Fibroblast of lung (primary cell): ENCODE data around the gene TMEM38B. TPM values are rescaled to one million over a fixed set of nuclear protein-coding genes. Genes with fewer than 3 reads are reported as not detected.
A peak's percentile ranks its signal among the peaks of the same experiment; 100 is the strongest.

Source experiments
- DNase-seq, 2 donors: peaks; one replicate each; pipeline versions ENCODE4 v3.0.0 to v3.0.0-alpha.2; 2010; ENCODE audit warnings: low read depth in 2 of 2
- H2AFZ ChIP-seq: 2 replicates; pipeline ENCODE4 v1.5.1; 2012; ENCODE audit warnings: low read length, control low read depth, inconsistent platforms
- H3K27ac ChIP-seq: 2 replicates; pipeline ENCODE4 v1.5.1; 2011; ENCODE audit warnings: low read length, control low read depth; ENCODE audit not compliant: insufficient read depth
- H3K27me3 ChIP-seq: 2 replicates; pipeline ENCODE4 v1.5.1; 2011; ENCODE audit warnings: mild to moderate bottlenecking, low read length; ENCODE audit not compliant: control insufficient read depth, insufficient read depth
- H3K36me3 ChIP-seq: 2 replicates; pipeline ENCODE4 v1.5.1; 2011; ENCODE audit warnings: low read length; ENCODE audit not compliant: control insufficient read depth, insufficient read depth
- H3K4me1 ChIP-seq: 2 replicates; pipeline ENCODE4 v1.5.1; 2011; ENCODE audit warnings: low read length; ENCODE audit not compliant: control insufficient read depth, insufficient read depth; ENCODE audit errors: extremely low read depth
- H3K4me2 ChIP-seq: 2 replicates; pipeline ENCODE4 v1.5.1; 2011; ENCODE audit warnings: low read length, control low read depth; ENCODE audit not compliant: insufficient read depth; ENCODE audit errors: extremely low read depth
- H3K4me3 ChIP-seq, 4 experiments: fragments of 200-600 bp in 1 of 4; sonication (generic) in 1 of 4; replicated peaks in 1 of 4; 2 replicates each; pipeline ENCODE4 v1.5.1; 2011 to 2016; ENCODE audit warnings: low read length in 4 of 4, low read depth in 3 of 4, mild to moderate bottlenecking in 3 of 4, control low read depth in 2 of 4, inconsistent platforms in 1 of 4, mixed read lengths in 1 of 4; ENCODE audit not compliant: insufficient read depth in 1 of 4; ENCODE audit errors: control extremely low read depth in 1 of 4
- H3K79me2 ChIP-seq: 2 replicates; pipeline ENCODE4 v1.5.1; 2012; ENCODE audit warnings: mild to moderate bottlenecking, low read length, inconsistent platforms; ENCODE audit not compliant: control insufficient read depth, insufficient read depth
- H3K9ac ChIP-seq: 2 replicates; pipeline ENCODE4 v1.5.1; 2011; ENCODE audit warnings: mild to moderate bottlenecking, low read length, control low read depth; ENCODE audit not compliant: insufficient read depth
- H3K9me3 ChIP-seq: 2 replicates; pipeline ENCODE4 v1.5.1; 2012; ENCODE audit warnings: low read depth, low read length; ENCODE audit not compliant: control insufficient read depth, insufficient read depth
- H4K20me1 ChIP-seq: 2 replicates; pipeline ENCODE4 v1.5.1; 2011; ENCODE audit warnings: low read length; ENCODE audit not compliant: control insufficient read depth, insufficient read depth; ENCODE audit errors: extremely low read depth
- EZH2 ChIP-seq: IDR thresholded peaks from 2 replicates; pipeline ENCODE4 v1.5.1; 2012; ENCODE audit warnings: low read length, control low read depth, mild to moderate bottlenecking; ENCODE audit errors: missing control alignments
- polyA plus RNA-seq, 2 donors: library from polyadenylated mRNA; depleted of rRNA in 1 of 2; stranded (reverse) in 1 of 2; unstranded in 1 of 2; fragments of >200 nt; gene quantifications; 2 replicates each; pipeline ENCODE4 v1.2.1, GENCODE V29; 2011 to 2012; ENCODE audit warnings: missing spikeins in 1 of 2
- total RNA-seq: library from RNA; depleted of rRNA; stranded (reverse); fragments of >200 nt; gene quantifications from 2 replicates; pipeline ENCODE4 v1.2.1, GENCODE V29; 2014
- TF ChIP-seq, protein P1 (sequence below), 2 donors: IDR thresholded peaks in 1 of 2; conservative IDR thresholded peaks in 1 of 2; 1 replicate in 1 of 2; 2 replicates in 1 of 2; pipeline ENCODE4 v1.5.1; 2011 to 2012; ENCODE audit warnings: low read length in 2 of 2, control low read depth in 1 of 2, inconsistent platforms in 1 of 2, low read depth in 1 of 2, mild to moderate bottlenecking in 1 of 2

Gene TMEM38B
- total and polyA plus RNA-seq, 2 donors (not counting 1 experiment from before 2014, with no cell fraction given): 6.9 to 21.3 TPM

DNA sequence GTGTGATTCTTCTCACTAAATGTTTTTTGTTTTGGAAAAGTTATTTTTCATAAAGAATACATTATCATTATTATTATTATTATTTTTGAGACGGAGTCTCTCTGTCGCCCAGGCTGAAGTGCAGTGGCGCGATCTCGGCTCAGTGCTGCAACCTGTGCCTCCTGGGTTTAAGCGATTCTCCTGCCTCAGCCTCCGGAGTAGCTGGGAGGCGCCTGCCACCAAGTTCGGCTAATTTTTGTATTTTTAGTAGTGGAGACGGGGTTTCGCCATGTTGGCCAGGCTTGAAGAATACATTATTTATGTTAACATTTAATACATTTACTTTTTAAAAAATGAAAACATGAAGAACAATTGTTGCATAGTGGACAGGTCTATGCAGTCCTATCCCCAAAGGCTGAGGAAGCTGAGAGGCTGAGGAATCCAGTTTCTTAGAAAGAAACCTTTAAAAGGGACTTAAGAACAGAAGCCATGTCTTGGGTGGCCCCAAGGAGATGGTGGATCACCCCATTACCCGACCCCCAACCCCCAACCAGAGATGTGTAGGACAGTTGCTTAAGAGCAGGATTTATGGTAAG lies 2.0 kb downstream of the TMEM38B start:
- H3K4me3 ChIP-seq: no peak overlapping the region
- no peak overlapping the region for H3K9ac ChIP-seq
- no peak overlapping the region for H3K4me2 ChIP-seq
- no peaks in the 10 kb centered on the region for H3K36me3 ChIP-seq
- H3K4me1 ChIP-seq: peaks cover 4% of the 10 kb centered on the region
- peaks cover 9% of the 10 kb centered on the region for H3K27me3 ChIP-seq
- H3K27ac ChIP-seq: no peak overlapping the region
- DNase-seq: no peak
- TF ChIP-seq, protein P1, sequence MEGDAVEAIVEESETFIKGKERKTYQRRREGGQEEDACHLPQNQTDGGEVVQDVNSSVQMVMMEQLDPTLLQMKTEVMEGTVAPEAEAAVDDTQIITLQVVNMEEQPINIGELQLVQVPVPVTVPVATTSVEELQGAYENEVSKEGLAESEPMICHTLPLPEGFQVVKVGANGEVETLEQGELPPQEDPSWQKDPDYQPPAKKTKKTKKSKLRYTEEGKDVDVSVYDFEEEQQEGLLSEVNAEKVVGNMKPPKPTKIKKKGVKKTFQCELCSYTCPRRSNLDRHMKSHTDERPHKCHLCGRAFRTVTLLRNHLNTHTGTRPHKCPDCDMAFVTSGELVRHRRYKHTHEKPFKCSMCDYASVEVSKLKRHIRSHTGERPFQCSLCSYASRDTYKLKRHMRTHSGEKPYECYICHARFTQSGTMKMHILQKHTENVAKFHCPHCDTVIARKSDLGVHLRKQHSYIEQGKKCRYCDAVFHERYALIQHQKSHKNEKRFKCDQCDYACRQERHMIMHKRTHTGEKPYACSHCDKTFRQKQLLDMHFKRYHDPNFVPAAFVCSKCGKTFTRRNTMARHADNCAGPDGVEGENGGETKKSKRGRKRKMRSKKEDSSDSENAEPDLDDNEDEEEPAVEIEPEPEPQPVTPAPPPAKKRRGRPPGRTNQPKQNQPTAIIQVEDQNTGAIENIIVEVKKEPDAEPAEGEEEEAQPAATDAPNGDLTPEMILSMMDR (conservative IDR thresholded peaks at IDR 0.05 in 1 of 2, IDR thresholded peaks at IDR 0.05 in 1 of 2; ENCODE audit: low read depth in 1 of 2, low read length in 2 of 2): no peak
- no peak for TF ChIP-seq EZH2
- no peak overlapping the region for H2AFZ ChIP-seq
- H3K9me3 ChIP-seq: no peaks in the 10 kb centered on the region
- H3K79me2 ChIP-seq: no peaks in the 10 kb centered on the region
- no peaks in the 10 kb centered on the region for H4K20me1 ChIP-seq

- H3K9me3 ChIP-seq: no peaks in the 10 kb centered on the region
- no peak overlapping the region for H3K9ac ChIP-seq
- no peaks in the 10 kb centered on the region for H4K20me1 ChIP-seq
- DNase-seq: peak; percentile 8 to 22
- no peak overlapping the region for H2AFZ ChIP-seq
- H3K79me2 ChIP-seq: no peaks in the 10 kb centered on the region
- no peak overlapping the region for H3K4me2 ChIP-seq
- no peak for TF ChIP-seq EZH2
- TF ChIP-seq, protein P1 (conservative IDR thresholded peaks at IDR 0.05 in 1 of 2, IDR thresholded peaks at IDR 0.05 in 1 of 2; ENCODE audit: low read depth in 1 of 2, low read length in 2 of 2): no peak
- H3K27me3 ChIP-seq: peaks cover 6% of the 10 kb centered on the region
- H3K4me3 ChIP-seq: no peak overlapping the region
- H3K4me1 ChIP-seq: peaks cover 4% of the 10 kb centered on the region
- H3K27ac ChIP-seq: no peak overlapping the region
- H3K36me3 ChIP-seq: no peaks in the 10 kb centered on the region
Measured at GRCh38 chr9:105697871-105698270, 3.5 kb downstream of the TMEM38B start.

DNA sequence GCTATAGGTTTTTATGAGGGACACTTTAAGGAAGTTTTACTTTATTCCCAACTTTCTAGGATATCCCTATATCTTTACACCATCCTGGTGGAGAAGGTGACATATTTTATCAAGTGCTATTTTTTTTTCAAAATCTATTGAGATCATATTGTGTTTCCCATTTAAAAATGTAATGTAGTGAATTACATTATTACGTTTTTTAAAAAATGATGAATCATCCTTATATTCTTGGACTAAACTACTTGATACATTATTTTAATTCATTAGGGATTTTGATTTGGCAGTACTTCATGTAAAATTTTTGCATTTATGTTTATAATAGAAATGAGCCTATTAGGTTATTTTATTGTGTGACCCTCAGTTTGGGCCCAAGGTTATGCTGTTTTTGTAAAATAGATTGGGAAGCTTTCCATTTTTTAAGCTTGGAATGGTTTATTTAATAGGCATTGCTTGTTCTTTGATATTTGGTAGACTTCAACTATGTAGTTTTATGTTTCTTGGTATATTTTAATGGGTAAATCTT lies 4.1 kb downstream of the TMEM38B start:
- H3K79me2 ChIP-seq: no peaks in the 10 kb centered on the region
- H3K4me1 ChIP-seq: peaks cover 4% of the 10 kb centered on the region
- no peaks in the 10 kb centered on the region for H3K36me3 ChIP-seq
- no peak for DNase-seq
- H3K27me3 ChIP-seq: peaks cover 4% of the 10 kb centered on the region
- no peak overlapping the region for H3K4me3 ChIP-seq
- H3K9me3 ChIP-seq: no peaks in the 10 kb centered on the region
- no peaks in the 10 kb centered on the region for H4K20me1 ChIP-seq
- no peak overlapping the region for H3K9ac ChIP-seq
- H3K27ac ChIP-seq: no peak overlapping the region
- H2AFZ ChIP-seq: no peak overlapping the region
- TF ChIP-seq EZH2: no peak
- TF ChIP-seq, protein P1 (conservative IDR thresholded peaks at IDR 0.05 in 1 of 2, IDR thresholded peaks at IDR 0.05 in 1 of 2; ENCODE audit: low read depth in 1 of 2, low read length in 2 of 2): no peak
- H3K4me2 ChIP-seq: no peak overlapping the region
